Small intestine (tissue), 7 donors: ENCODE data around the gene AKAP7. TPM values are rescaled to one million over a fixed set of nuclear protein-coding genes. Genes with fewer than 3 reads are reported as not detected.

Source experiments
- DNase-seq, 2 donors: peaks; one replicate each; pipeline versions ENCODE4 v3.0.0 to v3.0.0-alpha.2; 2013
- FAIRE-seq: peaks from 2 replicates; lab custom pipeline; 2012; peaks lifted over from hg19 to GRCh38; lab: Jason Lieb, UNC
- H3K27ac ChIP-seq, 3 donors: one replicate each; pipeline ENCODE4 v1.5.1; 2013; ENCODE audit warnings: low read length in 2 of 3, mild to moderate bottlenecking in 2 of 3, control low read depth in 1 of 3, inconsistent platforms in 1 of 3, low read depth in 1 of 3, moderate library complexity in 1 of 3
- H3K27me3 ChIP-seq, 3 donors: one replicate each; pipeline ENCODE4 v1.6.1; 2013; ENCODE audit warnings: low read length in 3 of 3, inconsistent platforms in 1 of 3; ENCODE audit not compliant: control insufficient read depth in 3 of 3, insufficient read depth in 3 of 3
- H3K36me3 ChIP-seq, 3 donors: one replicate each; pipeline ENCODE4 v1.6.1; 2013; ENCODE audit warnings: low read length in 3 of 3, inconsistent platforms in 1 of 3, low read depth in 1 of 3, mild to moderate bottlenecking in 1 of 3, moderate library complexity in 1 of 3; ENCODE audit not compliant: control insufficient read depth in 3 of 3, insufficient read depth in 2 of 3
- H3K4me1 ChIP-seq, 3 donors: one replicate each; pipeline ENCODE4 v1.6.1; 2013; ENCODE audit warnings: low read length in 2 of 3, inconsistent platforms in 1 of 3, low read depth in 1 of 3, mild to moderate bottlenecking in 1 of 3, moderate library complexity in 1 of 3; ENCODE audit not compliant: control insufficient read depth in 3 of 3, insufficient read depth in 2 of 3
- H3K4me3 ChIP-seq, 3 donors: one replicate each; pipeline ENCODE4 v1.5.1; 2013; ENCODE audit warnings: low read length in 3 of 3, control low read depth in 1 of 3, inconsistent platforms in 1 of 3, low read depth in 1 of 3, mild to moderate bottlenecking in 1 of 3, moderate library complexity in 1 of 3
- H3K9me3 ChIP-seq, 2 donors: one replicate each; pipeline ENCODE4 v1.6.1; 2013; ENCODE audit warnings: low read depth in 1 of 2, low read length in 1 of 2; ENCODE audit not compliant: control insufficient read depth in 2 of 2, insufficient read depth in 1 of 2
- WGBS, 3 donors: extraction: QIAGEN DNeasy Blood & Tissue Kit; methylation state at CpG; one replicate each; pipeline ENCODE4 v1.1.7; 2013; 5-methylcytosine and 5-hydroxymethylcytosine counted together
- polyA plus RNA-seq, 4 donors: library from polyadenylated mRNA; stranded (reverse) in 3 of 4; unstranded in 1 of 4; fragments of 200-250 nt in 3 of 4; fragments of 120-200 nt in 1 of 4; gene quantifications; one replicate each; pipeline versions ENCODE4 v1.2.1 to v1.2.3, GENCODE V29; 2013
- donor health status: healthy with polysubstance abuse.
- donor health status: control.
- donor health status: control.
- donor health status: Bipolar disorder and iron deficiency.
- donor health status: healthy.

AKAP7 gene
- polyA plus RNA-seq, 4 donors: 9.2 to 85.5 (median 21.7) TPM

GRCh38 chr6:131212024-131212423 lies 76.8 kb downstream of the AKAP7 start:
- 78 to 94% (median 92%) methylated on average over 5 of the region's 5 CpGs for WGBS, 3 donors
- FAIRE-seq: no peak
- DNase-seq: no peak

DNA sequence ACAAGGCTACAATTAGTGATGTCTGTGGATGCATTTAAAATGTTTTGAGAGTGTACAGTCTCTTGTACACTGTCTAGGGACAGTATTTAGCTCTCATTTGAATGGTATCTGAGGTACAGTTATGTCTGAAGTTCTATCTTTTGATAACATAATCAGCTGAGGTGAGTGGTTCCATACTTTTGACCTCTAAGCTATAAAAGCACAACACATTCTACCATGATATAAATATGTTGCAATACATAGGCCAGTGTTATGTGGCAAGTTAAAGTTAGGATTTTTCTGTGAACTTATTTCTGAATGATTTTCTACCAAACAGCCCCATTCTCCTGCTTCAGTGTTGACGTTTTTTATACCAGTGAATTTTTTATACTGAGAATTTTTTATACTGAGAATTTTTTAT lies 77.6 kb downstream of the AKAP7 start:
- Histone ChIP-seq H3K27ac (no peak overlapping the region), H3K4me3 (no peak overlapping the region), H3K27me3 (no peaks in the 10 kb centered on the region), H3K4me1 (peaks cover 4 to 19% (median 7%) of the 10 kb centered on the region in 3 donors), H3K9me3 (no peaks in the 10 kb centered on the region), H3K36me3 (peaks cover 0 to 2% (median 0%) of the 10 kb centered on the region in 3 donors)
- FAIRE-seq (no peak), DNase-seq (peak; percentile 39 to 60)
- WGBS, 3 donors: 62 to 80% (median 77%) methylated on average over 1 of the region's 1 CpG

More at GRCh38 chr6:131212024-131212423, 76.8 kb downstream of the AKAP7 start:
- H3K27ac ChIP-seq: no peak overlapping the region
- H3K36me3 ChIP-seq: peaks cover 0 to 2% (median 0%) of the 10 kb centered on the region in 3 donors
- H3K4me3 ChIP-seq: no peak overlapping the region
- no peaks in the 10 kb centered on the region for H3K27me3 ChIP-seq
- H3K9me3 ChIP-seq: no peaks in the 10 kb centered on the region
- H3K4me1 ChIP-seq: peaks cover 4 to 19% (median 7%) of the 10 kb centered on the region in 3 donors

DNA sequence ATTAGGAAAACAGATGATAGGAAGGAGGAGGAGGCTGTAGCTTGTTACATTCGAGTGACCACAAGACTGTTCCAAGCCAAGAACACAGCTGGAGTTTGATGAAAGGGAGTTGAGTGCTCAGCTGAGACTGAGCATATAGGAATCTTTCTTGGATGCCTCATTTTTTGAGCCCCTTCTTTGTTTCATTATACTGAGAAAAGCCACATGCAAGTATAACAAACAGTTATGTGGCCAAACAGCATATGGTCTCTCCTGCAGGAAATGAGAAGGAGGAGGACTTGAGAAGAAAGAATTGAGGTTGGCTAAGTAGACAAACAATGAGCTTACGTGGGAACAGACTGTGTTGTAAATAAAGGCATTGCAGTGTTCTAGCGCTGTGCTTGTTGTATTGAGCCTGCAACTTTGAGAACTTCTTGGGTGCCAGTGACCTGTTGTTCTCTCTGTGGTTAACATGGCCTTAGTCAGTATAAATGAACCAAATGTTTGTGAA lies 78.3 kb downstream of the AKAP7 start:
- 59 to 85% (median 65%) methylated on average over 3 of the region's 3 CpGs for WGBS, 3 donors
- H3K4me1 ChIP-seq: peaks cover 4 to 19% (median 7%) of the 10 kb centered on the region in 3 donors
- no peak overlapping the region for H3K4me3 ChIP-seq
- H3K9me3 ChIP-seq: no peaks in the 10 kb centered on the region
- H3K36me3 ChIP-seq: peaks cover 0 to 2% (median 0%) of the 10 kb centered on the region in 3 donors
- peak overlapping the region in 1 of 3 donors; percentile 2 for H3K27ac ChIP-seq
- H3K27me3 ChIP-seq: no peaks in the 10 kb centered on the region
- DNase-seq (peak; percentile 23 to 40), FAIRE-seq (no peak)

- Histone ChIP-seq H3K27me3 (no peaks in the 10 kb centered on the region), H3K27ac (no peak overlapping the region), H3K4me3 (no peak overlapping the region), H3K9me3 (no peaks in the 10 kb centered on the region), H3K4me1 (peaks cover 4 to 19% (median 7%) of the 10 kb centered on the region in 3 donors), H3K36me3 (peaks cover 0 to 2% (median 0%) of the 10 kb centered on the region in 3 donors)
- no peak for FAIRE-seq
- no peak for DNase-seq
- WGBS, 3 donors: 87 to 92% (median 89%) methylated on average over 5 of the region's 5 CpGs
Measured at GRCh38 chr6:131215219-131215618, 80.0 kb downstream of the AKAP7 start.

DNA sequence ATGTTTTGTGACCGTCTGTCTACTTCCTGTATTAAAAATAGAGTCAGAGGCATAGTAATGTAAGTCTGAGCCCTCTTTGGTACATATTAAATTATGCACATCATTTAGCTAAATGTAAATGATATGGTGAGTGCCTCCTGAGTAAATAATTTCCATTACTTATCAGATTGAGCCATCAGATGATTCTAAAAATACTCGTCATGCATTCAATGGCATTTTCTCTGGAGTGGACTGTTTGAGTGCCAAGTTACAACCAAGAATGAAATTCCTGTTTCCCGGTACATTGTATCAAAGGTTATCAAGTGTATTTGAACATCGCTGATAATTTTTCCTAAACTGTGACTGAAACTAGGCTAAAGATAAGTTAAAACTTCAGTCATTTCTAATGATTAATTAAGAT lies 81.0 kb downstream of the AKAP7 start:
- H3K27ac ChIP-seq: no peak overlapping the region
- peaks cover 4 to 19% (median 7%) of the 10 kb centered on the region in 3 donors for H3K4me1 ChIP-seq
- H3K36me3 ChIP-seq: peaks cover 0 to 2% (median 0%) of the 10 kb centered on the region in 3 donors
- no peaks in the 10 kb centered on the region for H3K9me3 ChIP-seq
- peak in 1 of 2 donors; percentile 63 for DNase-seq
- 18 to 56% (median 39%) methylated on average over 4 of the region's 4 CpGs for WGBS, 3 donors
- no peak overlapping the region for H3K4me3 ChIP-seq
- H3K27me3 ChIP-seq: no peaks in the 10 kb centered on the region
- FAIRE-seq: peak; percentile 15

DNA sequence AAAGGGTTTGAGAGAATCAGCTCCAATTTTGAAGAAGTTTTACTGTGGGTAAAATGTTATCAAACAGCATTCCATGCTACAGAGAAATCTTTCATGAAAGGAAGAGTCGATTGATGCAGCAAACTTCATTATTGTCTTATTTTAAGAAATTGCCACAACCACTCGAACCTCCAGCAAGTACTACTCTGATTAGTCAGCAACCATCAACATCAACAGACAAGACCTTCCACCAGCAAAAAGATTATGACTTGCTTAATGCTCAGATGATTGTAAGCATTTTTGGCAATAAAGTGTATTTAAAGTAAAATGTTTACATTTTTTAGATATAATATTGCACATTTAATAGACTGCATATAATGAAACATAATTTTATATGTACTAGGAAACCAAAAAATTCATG lies 87.5 kb downstream of the AKAP7 start:
- 84 to 92% (median 91%) methylated on average over 2 of the region's 2 CpGs for WGBS, 3 donors
- H3K36me3 ChIP-seq: no peaks in the 10 kb centered on the region
- FAIRE-seq: no peak
- no peak overlapping the region for H3K27ac ChIP-seq
- H3K9me3 ChIP-seq: no peaks in the 10 kb centered on the region
- H3K4me1 ChIP-seq: no peaks in the 10 kb centered on the region
- H3K4me3 ChIP-seq: no peak overlapping the region
- no peaks in the 10 kb centered on the region for H3K27me3 ChIP-seq
- DNase-seq: no peak

DNA sequence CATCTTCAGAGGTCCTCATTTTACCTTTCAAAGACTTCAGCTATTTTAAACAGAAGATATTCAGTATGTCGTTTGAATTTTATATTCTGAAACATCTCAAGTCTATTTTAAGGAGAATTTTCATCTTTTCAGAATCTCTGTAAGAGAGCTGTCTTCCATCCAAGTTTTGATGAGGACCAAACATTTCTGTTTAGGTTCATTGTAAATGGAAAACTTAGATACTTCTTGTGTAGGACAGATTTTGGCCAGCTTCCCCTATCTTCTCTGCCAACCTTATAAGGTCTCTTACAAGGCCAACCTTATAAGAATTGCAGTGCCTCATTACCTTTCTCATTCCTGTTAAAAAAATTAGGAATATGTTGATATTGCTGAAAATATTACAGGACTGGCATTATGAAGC lies 88.1 kb downstream of the AKAP7 start:
- no peak for FAIRE-seq
- Histone ChIP-seq H3K27ac (no peak overlapping the region), H3K4me3 (no peak overlapping the region), H3K36me3 (no peaks in the 10 kb centered on the region), H3K9me3 (no peaks in the 10 kb centered on the region), H3K4me1 (no peaks in the 10 kb centered on the region), H3K27me3 (no peaks in the 10 kb centered on the region)
- 71 to 95% (median 83%) methylated on average over 1 of the region's 1 CpG for WGBS, 3 donors
- no peak for DNase-seq

- FAIRE-seq (no peak), DNase-seq (no peak)
- Histone ChIP-seq H3K27me3 (no peaks in the 10 kb centered on the region), H3K4me3 (no peak overlapping the region), H3K27ac (no peak overlapping the region), H3K9me3 (no peaks in the 10 kb centered on the region), H3K4me1 (no peaks in the 10 kb centered on the region), H3K36me3 (no peaks in the 10 kb centered on the region)
- WGBS, 3 donors: 81 to 88% (median 82%) methylated on average over 1 of the region's 1 CpG
Measured at GRCh38 chr6:131225127-131225526, 89.9 kb downstream of the AKAP7 start.

DNA sequence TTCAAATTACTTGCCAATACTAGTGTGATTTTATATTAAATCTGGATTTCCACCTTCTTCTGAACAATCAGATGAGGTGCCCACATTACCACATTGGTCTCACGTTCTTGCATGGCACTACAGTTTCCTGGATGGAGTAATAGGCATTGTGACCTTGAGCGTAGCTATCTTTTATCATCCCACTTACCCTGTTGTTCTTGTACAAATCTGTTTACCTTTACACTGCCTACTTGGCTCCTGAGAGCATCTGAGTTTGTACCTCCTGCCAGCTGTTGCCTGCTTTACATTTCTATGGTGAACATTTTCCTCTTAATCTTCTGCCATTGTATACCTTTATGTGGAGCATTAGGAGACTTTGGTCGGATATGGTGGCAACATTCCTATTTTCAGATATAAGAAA lies 90.7 kb downstream of the AKAP7 start:
- DNase-seq: no peak
- no peak overlapping the region for H3K4me3 ChIP-seq
- H3K27ac ChIP-seq: no peak overlapping the region
- H3K27me3 ChIP-seq: no peaks in the 10 kb centered on the region
- no peak for FAIRE-seq
- no peaks in the 10 kb centered on the region for H3K4me1 ChIP-seq
- no peaks in the 10 kb centered on the region for H3K9me3 ChIP-seq
- H3K36me3 ChIP-seq: no peaks in the 10 kb centered on the region
- 76 to 87% (median 81%) methylated on average over 3 of the region's 3 CpGs for WGBS, 3 donors
